ENCODE results near the gene CD79B. TPM values are rescaled to one million over a fixed set of nuclear protein-coding genes. Genes with fewer than 3 reads are reported as not detected.
"Not testable (repeated sequence)": the region's sequence is repeated elsewhere in the genome, so short reads cannot be mapped to it uniquely, and the experiment has no call there.

The CD79B gene
- total and polyA plus RNA-seq, 9 of the 15 experiments (the other 6 are each of a cell fraction or from before 2014, with no cell fraction given) = 0.15 to 0.62 (median 0.44) TPM; not detected in 2

DNA sequence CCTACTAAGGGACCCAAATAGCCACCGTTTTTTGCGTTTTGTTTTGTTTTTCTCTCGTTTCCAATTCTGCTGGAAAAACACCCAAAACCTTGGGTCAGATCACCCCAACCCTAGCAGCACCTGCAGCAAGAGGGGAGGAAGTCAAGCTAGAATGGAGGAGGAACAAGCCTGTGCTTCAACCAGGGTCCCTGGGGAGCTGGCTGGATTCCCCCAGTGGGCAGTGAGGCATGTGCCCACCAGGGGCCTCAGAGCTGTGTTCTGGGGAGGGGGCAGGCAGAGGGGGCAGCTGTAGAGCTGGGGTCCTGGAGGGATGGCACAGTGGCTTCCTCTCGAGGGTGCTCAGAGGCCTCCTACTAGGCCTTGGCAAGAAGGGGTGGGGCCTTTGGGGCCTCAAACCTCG, 6.5 kb downstream of the CD79B start:
- in situ Hi-C loops (cut with MboI) = no loop called here
- no TSS peak for BruUV-seq (replicated peaks)
- 10% methylated on average over 5 of the region's 5 CpGs for WGBS (ENCODE audit: insufficient coverage, low coverage, missing lambda C conversion rate)
- no peaks in the 10 kb centered on the region for H4K20me1 ChIP-seq (replicated peaks; ENCODE audit: control insufficient read depth, insufficient read depth, low read length)
- no peaks in the 10 kb centered on the region for H3K9me1 ChIP-seq (ENCODE audit: control insufficient read depth, insufficient read depth, low read length)
- POLR2A ChIA-PET = no interaction called here
- H3K79me2 ChIP-seq (ENCODE audit: control insufficient read depth, insufficient read depth, low read length) = no peaks in the 10 kb centered on the region
- no peaks in the 10 kb centered on the region for H3K9me3 ChIP-seq (replicated peaks; ENCODE audit: control insufficient read depth, insufficient read depth, low read depth, low read length)
- no peak for ATAC-seq
- CTCF ChIA-PET (ENCODE audit: low intra/inter-chr PET ratio) = no interaction called here
- DNase-seq (ENCODE audit: extremely low read depth in 1 of 4, low spot score in 3 of 4) = no peak
- FAIRE-seq = no peak
- TF ChIP-seq SAFB2 (IDR thresholded peaks at IDR 0.05; ENCODE audit: borderline replicate concordance, low read depth, low read length, severe bottlenecking) (no peak), KDM1A (IDR thresholded peaks at IDR 0.05) (no peak), GATAD2A (IDR thresholded peaks at IDR 0.05) (no peak), TEAD1 (CRISPR knock-in tag; IDR thresholded peaks at IDR 0.05) (no peak), BCLAF1 (IDR thresholded peaks at IDR 0.05; ENCODE audit: borderline replicate concordance in 1 of 2, control insufficient read depth in 1 of 2, low read depth in 2 of 2, low read length in 1 of 2) (no peak), ZNF696 (CRISPR knock-in tag; conservative IDR thresholded peaks at IDR 0.05) (no peak)
- TF ChIP-seq, protein P1, sequence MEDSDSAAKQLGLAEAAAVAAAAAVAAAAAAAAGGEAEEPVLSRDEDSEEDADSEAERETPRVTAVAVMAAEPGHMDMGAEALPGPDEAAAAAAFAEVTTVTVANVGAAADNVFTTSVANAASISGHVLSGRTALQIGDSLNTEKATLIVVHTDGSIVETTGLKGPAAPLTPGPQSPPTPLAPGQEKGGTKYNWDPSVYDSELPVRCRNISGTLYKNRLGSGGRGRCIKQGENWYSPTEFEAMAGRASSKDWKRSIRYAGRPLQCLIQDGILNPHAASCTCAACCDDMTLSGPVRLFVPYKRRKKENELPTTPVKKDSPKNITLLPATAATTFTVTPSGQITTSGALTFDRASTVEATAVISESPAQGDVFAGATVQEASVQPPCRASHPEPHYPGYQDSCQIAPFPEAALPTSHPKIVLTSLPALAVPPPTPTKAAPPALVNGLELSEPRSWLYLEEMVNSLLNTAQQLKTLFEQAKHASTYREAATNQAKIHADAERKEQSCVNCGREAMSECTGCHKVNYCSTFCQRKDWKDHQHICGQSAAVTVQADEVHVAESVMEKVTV (CRISPR knock-in tag; IDR thresholded peaks at IDR 0.05) = no peak
- H3K4me1 ChIP-seq (replicated peaks in 1 of 2; ENCODE audit: control insufficient read depth in 2 of 2, insufficient read depth in 2 of 2, low read length in 2 of 2) = peaks cover 0 to 16% of the 10 kb centered on the region in 2 experiments; a peak in 2 of 5 replicates
- H3K4me3 ChIP-seq = no peak overlapping the region
- no peak overlapping the region for H3K9ac ChIP-seq (ENCODE audit: insufficient read depth in 1 of 2, low read depth in 2 of 2, low read length in 2 of 2)
- intact Hi-C loops (cut with micrococcal nuclease) = no loop called here
- peaks cover 0 to 12% of the 10 kb centered on the region in 2 experiments; a peak in 2 of 5 replicates for H3K27me3 ChIP-seq (ENCODE audit: control insufficient read depth in 2 of 2, insufficient read depth in 2 of 2, low read length in 2 of 2)
- no peak overlapping the region for H3K27ac ChIP-seq (ENCODE audit: extremely low read depth, low read depth, low read length)
- no peaks in the 10 kb centered on the region for H3K36me3 ChIP-seq (ENCODE audit: control insufficient read depth, insufficient read depth, low read length)
- no peak overlapping the region for H3K4me2 ChIP-seq (ENCODE audit: insufficient read depth, low read length)
- no peak overlapping the region for H2AFZ ChIP-seq (ENCODE audit: low read depth, low read length)

DNA sequence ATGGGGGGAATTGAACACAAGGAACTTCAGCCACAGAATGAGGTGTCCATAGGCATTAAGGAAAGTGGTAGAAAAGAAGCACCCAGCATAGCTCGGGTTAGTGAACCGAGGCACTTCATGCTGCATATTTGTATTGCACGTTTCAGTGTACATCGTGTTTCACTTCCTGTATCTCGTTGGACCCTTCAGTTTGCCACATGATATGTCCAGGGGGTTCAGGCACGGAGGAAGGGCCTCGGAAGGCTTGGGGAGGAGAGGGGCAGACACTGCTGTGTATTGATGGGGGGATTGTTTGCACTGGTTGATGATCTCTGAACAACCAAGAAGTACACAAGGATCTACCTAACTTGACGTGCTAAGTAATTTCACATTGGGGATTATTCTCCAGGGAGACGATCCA, 9.7 kb downstream of the CD79B start:
- in situ Hi-C loops (cut with MboI) = not testable (repeated sequence)

More for the DNA sequence above, 9.7 kb downstream of the CD79B start:
- H3K9me1 ChIP-seq (ENCODE audit: control insufficient read depth, insufficient read depth, low read length); H3K79me2 ChIP-seq (ENCODE audit: control insufficient read depth, insufficient read depth, low read length); H4K20me1 ChIP-seq (replicated peaks; ENCODE audit: control insufficient read depth, insufficient read depth, low read length); H3K9me3 ChIP-seq (replicated peaks; ENCODE audit: control insufficient read depth, insufficient read depth, low read depth, low read length); DNase-seq (ENCODE audit: extremely low read depth in 1 of 4, low spot score in 3 of 4); intact Hi-C loops (cut with micrococcal nuclease); H3K36me3 ChIP-seq (ENCODE audit: control insufficient read depth, insufficient read depth, low read length); ATAC-seq; H3K9ac ChIP-seq (ENCODE audit: insufficient read depth in 1 of 2, low read depth in 2 of 2, low read length in 2 of 2); H3K4me3 ChIP-seq; H3K4me1 ChIP-seq (replicated peaks in 1 of 2; ENCODE audit: control insufficient read depth in 2 of 2, insufficient read depth in 2 of 2, low read length in 2 of 2); BruUV-seq (replicated peaks); FAIRE-seq; H3K4me2 ChIP-seq (ENCODE audit: insufficient read depth, low read length); CTCF ChIA-PET (ENCODE audit: low intra/inter-chr PET ratio); H3K27ac ChIP-seq (ENCODE audit: extremely low read depth, low read depth, low read length): not testable (repeated sequence)
- Histone ChIP-seq H2AFZ (ENCODE audit: low read depth, low read length) (0 out of 2 replicates have a peak overlapping the region, but pooled peaks have one; percentile 40), H3K27me3 (ENCODE audit: control insufficient read depth in 2 of 2, insufficient read depth in 2 of 2, low read length in 2 of 2) (peaks cover 3 to 18% of the 10 kb centered on the region in 2 experiments; a peak in 4 of 5 replicates)
- WGBS (ENCODE audit: insufficient coverage, low coverage, missing lambda C conversion rate) = 4% methylated on average over 7 of the region's 9 CpGs
- POLR2A ChIA-PET = interaction anchor here (0.6 kb wide), 1 partner anchor 166 kb away, joined by 3 read pairs; no protein-coding TSS in a partner anchor
